Measurements from ENCODE around the gene ACBD4.

- TF ChIP-seq, protein P1, sequence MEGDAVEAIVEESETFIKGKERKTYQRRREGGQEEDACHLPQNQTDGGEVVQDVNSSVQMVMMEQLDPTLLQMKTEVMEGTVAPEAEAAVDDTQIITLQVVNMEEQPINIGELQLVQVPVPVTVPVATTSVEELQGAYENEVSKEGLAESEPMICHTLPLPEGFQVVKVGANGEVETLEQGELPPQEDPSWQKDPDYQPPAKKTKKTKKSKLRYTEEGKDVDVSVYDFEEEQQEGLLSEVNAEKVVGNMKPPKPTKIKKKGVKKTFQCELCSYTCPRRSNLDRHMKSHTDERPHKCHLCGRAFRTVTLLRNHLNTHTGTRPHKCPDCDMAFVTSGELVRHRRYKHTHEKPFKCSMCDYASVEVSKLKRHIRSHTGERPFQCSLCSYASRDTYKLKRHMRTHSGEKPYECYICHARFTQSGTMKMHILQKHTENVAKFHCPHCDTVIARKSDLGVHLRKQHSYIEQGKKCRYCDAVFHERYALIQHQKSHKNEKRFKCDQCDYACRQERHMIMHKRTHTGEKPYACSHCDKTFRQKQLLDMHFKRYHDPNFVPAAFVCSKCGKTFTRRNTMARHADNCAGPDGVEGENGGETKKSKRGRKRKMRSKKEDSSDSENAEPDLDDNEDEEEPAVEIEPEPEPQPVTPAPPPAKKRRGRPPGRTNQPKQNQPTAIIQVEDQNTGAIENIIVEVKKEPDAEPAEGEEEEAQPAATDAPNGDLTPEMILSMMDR (IDR thresholded peaks at IDR 0.05): no peak
- TF ChIP-seq POLR2A (IDR thresholded peaks at IDR 0.05): no peak
Measured at GRCh38 chr17:45162025-45162687, 26.7 kb downstream of the ACBD4 start.
